Measurements from ENCODE around the gene GPS1.
A peak's percentile ranks its signal among the peaks of the same experiment; 100 is the strongest.

Gene GPS1

DNA sequence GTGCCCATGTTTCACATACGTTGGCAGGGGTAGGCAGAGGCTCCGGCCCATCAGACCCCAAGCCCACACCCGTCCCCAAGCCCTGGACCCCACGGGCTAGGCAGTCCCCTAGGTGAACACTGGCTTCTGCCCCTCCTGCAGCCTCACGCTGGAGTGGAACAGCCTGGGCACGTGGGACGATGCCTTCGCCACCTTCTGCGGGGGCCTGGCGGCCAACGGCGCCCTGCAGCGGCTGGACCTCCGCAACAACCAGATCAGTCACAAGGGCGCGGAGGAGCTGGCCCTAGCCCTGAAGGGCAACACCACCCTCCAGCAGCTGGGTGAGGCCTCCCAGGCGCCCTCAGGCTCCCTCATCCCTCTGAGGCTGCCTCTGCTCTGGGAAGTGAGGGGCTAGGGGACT, 26.8 kb upstream of the GPS1 start:
- Histone ChIP-seq H3K4me1 (ENCODE audit: control insufficient read depth, insufficient read depth, low read length) (peaks cover 15% of the 10 kb centered on the region), H3K27me3 (ENCODE audit: control insufficient read depth, insufficient read depth, low read length) (no peaks in the 10 kb centered on the region), H3K27ac (ENCODE audit: low read depth, low read length) (no peak overlapping the region), H3K36me3 (ENCODE audit: control insufficient read depth, insufficient read depth, low read length) (no peaks in the 10 kb centered on the region), H3K4me3 (ENCODE audit: low read length) (no peak overlapping the region), H3K9ac (ENCODE audit: low read length) (no peak overlapping the region)

DNA sequence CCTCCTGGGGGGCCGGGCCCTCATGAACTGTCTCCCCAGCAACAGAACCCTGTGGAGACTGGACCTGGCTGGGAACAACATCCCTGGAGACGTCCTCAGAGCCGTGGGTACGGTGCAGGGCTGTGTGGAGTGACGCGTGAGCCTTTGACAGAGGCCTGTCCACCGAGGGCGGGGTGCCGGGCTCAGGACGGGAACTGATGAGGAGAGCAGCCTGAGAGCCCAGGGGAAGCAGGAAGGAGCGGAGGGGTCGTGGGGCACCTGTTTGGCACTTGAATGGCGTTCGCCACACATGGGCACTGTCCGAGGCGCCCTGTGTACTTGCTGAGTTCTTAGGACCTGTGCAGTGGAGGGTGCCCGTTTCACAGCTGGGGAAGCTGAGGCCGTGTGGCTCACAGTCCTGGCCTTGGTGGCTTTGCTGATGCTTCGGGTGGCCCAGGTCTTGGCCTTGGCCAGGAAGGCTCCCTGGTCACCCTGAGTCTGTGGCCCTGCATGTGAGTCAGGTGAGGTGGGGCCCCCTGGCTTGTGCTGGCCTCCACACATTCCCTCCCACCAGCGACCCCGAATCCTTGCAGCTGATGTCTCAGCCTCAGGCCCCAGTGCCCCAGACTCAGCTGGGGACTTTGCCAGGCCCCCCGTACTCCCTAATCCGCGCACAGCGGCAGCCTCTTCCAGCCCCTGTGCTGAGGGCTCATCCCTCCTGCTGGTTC, 26.1 kb upstream of the GPS1 start:
- no peaks in the 10 kb centered on the region for H3K36me3 ChIP-seq (ENCODE audit: control insufficient read depth, insufficient read depth, low read length)
- H3K4me1 ChIP-seq (ENCODE audit: control insufficient read depth, insufficient read depth, low read length): peaks cover 19% of the 10 kb centered on the region
- no peak overlapping the region for H3K9ac ChIP-seq (ENCODE audit: low read length)
- H3K27me3 ChIP-seq (ENCODE audit: control insufficient read depth, insufficient read depth, low read length): no peaks in the 10 kb centered on the region
- H3K4me3 ChIP-seq (ENCODE audit: low read length): no peak overlapping the region
- H3K27ac ChIP-seq (ENCODE audit: low read depth, low read length): no peak overlapping the region

DNA sequence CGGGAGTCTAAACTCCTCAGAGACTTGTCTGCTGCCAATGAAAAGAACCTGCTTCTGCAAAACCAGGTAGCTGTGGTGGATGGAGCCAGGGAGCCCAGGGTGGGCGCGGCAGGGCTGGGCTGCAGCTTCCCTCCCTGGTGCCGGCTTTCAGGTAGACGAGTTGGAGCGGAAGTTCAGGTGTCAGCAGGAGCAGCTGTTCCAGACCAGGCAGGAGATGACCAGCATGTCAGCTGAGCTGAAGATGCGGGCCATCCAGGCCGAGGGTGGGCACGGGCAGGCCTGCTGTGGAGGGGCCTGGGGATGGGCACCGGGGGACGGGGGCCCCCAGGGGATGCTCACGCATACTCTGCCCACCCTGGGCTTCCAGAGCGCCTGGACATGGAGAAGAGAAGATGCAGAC, 23.5 kb upstream of the GPS1 start:
- no peak overlapping the region for H3K27ac ChIP-seq (ENCODE audit: low read depth, low read length)
- H3K9ac ChIP-seq (ENCODE audit: low read length): no peak overlapping the region
- H3K4me3 ChIP-seq (ENCODE audit: low read length): no peak overlapping the region
- no peaks in the 10 kb centered on the region for H3K36me3 ChIP-seq (ENCODE audit: control insufficient read depth, insufficient read depth, low read length)
- peaks cover 6% of the 10 kb centered on the region for H3K27me3 ChIP-seq (ENCODE audit: control insufficient read depth, insufficient read depth, low read length)
- peaks cover 8% of the 10 kb centered on the region for H3K4me1 ChIP-seq (ENCODE audit: control insufficient read depth, insufficient read depth, low read length)

DNA sequence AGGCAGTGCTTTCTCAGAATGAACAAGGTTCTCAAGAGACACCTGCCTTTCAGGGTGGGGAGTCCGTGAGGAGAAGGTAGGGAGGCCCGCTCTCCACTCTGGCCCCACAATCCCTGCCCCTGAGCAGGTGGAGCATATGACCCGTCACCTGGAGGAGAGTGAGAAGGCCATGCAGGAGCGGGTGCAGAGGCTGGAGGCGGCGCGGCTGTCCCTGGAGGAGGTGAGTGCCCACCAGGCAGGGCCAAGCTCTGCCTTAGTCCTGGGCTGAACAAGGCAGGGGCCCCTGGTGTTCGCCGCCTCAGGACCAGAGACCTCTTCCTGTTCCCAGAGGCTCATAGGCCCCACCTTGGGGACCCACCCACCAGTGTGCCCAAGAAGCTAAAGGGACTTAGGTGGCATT, 22.7 kb upstream of the GPS1 start:
- peaks cover 6% of the 10 kb centered on the region for H3K27me3 ChIP-seq (ENCODE audit: control insufficient read depth, insufficient read depth, low read length)
- H3K9ac ChIP-seq (ENCODE audit: low read length): no peak overlapping the region
- H3K4me1 ChIP-seq (ENCODE audit: control insufficient read depth, insufficient read depth, low read length): peaks cover 8% of the 10 kb centered on the region
- no peak overlapping the region for H3K4me3 ChIP-seq (ENCODE audit: low read length)
- no peak overlapping the region for H3K27ac ChIP-seq (ENCODE audit: low read depth, low read length)
- no peaks in the 10 kb centered on the region for H3K36me3 ChIP-seq (ENCODE audit: control insufficient read depth, insufficient read depth, low read length)

DNA sequence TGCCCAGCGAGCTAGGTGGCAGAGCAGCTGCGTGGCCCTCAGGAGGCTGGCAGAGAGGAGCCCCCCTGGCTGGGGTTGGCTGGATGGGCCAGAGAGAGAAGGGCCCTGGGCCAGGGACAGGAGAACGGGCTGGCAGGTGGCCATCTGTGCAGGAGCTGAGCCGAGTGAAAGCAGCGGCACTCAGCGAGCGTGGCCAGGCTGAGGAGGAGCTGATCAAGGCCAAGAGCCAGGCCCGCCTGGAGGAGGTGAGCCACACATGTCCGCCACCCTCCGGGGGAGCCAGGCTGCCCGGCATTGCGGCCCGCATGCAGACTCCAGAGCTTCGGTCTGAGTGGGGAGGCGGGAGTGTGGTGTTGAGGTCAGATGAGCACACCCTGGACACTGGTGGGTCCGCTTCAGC, 22.3 kb upstream of the GPS1 start:
- H3K27me3 ChIP-seq (ENCODE audit: control insufficient read depth, insufficient read depth, low read length): peaks cover 6% of the 10 kb centered on the region
- H3K36me3 ChIP-seq (ENCODE audit: control insufficient read depth, insufficient read depth, low read length): no peaks in the 10 kb centered on the region
- no peak overlapping the region for H3K9ac ChIP-seq (ENCODE audit: low read length)
- no peak overlapping the region for H3K27ac ChIP-seq (ENCODE audit: low read depth, low read length)
- peaks cover 4% of the 10 kb centered on the region for H3K4me1 ChIP-seq (ENCODE audit: control insufficient read depth, insufficient read depth, low read length)
- no peak overlapping the region for H3K4me3 ChIP-seq (ENCODE audit: low read length)

DNA sequence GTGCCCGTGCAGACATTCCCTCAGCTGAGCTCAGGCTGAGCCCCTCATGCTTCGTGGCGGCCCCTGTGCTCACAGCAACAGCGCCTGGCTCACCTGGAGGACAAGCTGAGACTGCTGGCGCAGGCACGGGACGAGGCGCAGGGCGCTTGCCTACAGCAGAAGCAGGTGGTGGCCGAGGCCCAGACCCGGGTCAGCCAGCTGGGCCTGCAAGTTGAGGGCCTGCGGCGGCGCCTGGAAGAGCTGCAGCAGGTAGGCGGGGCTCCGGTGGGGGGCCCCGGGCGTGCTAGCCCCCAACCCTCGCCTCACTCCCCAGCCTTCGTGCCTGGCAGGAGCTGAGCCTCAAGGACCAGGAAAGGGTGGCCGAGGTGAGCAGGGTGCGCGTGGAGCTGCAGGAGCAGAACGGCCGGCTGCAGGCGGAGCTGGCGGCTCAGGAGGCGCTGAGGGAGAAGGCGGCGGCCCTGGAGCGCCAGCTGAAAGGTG, 21.7 kb upstream of the GPS1 start:
- no peak overlapping the region for H3K9ac ChIP-seq (ENCODE audit: low read length)
- no peak overlapping the region for H3K27ac ChIP-seq (ENCODE audit: low read depth, low read length)
- peaks cover 4% of the 10 kb centered on the region for H3K4me1 ChIP-seq (ENCODE audit: control insufficient read depth, insufficient read depth, low read length)
- H3K27me3 ChIP-seq (ENCODE audit: control insufficient read depth, insufficient read depth, low read length): peaks cover 6% of the 10 kb centered on the region
- no peaks in the 10 kb centered on the region for H3K36me3 ChIP-seq (ENCODE audit: control insufficient read depth, insufficient read depth, low read length)
- H3K4me3 ChIP-seq (ENCODE audit: low read length): peak overlapping the region; percentile 73

DNA sequence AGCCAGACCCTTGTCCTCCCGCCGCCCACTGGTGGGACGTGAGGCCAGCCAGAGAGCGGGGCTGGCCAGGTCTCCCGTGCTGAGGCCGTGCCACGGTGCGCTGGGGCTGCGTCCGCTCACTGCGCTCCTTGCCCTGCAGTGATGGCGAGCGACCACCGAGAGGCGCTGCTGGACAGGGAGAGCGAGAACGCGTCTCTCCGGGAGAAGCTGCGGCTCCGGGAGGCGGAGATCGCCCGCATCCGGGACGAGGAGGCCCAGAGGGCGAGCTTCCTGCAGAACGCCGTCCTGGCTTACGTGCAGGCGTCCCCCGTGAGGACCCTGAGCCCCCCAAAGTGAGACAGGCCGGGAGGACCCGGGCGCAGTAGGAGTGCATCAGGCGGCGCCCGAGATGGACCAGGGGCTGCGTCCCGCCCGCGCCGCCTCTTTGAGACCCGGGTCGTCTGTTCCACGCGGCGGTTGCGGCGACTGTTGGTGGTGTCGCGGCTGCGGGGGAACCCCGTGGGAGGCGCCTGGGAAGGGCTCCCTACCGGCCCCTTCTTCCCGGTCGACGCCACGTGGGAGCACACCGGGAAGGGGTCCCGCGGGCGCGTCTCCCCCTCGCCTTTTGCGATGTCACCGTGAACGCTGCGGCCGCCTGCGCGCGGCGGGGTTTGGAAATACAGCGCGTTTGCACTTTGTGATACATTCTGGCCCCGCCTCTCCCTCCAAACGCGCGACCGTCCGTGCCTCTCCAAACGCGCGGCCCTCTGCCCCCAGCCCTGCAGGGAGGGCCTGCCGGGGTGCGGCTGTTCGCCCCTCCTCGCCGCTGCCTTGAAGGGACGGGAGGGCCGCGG, 21.0 kb upstream of the GPS1 start:
- Histone ChIP-seq H3K27me3 (ENCODE audit: control insufficient read depth, insufficient read depth, low read length) (peaks cover 6% of the 10 kb centered on the region), H3K9ac (ENCODE audit: low read length) (no peak overlapping the region), H3K4me1 (ENCODE audit: control insufficient read depth, insufficient read depth, low read length) (peaks cover 4% of the 10 kb centered on the region), H3K36me3 (ENCODE audit: control insufficient read depth, insufficient read depth, low read length) (no peaks in the 10 kb centered on the region), H3K27ac (ENCODE audit: low read depth, low read length) (no peak overlapping the region), H3K4me3 (ENCODE audit: low read length) (peak overlapping the region; percentile 73)

DNA sequence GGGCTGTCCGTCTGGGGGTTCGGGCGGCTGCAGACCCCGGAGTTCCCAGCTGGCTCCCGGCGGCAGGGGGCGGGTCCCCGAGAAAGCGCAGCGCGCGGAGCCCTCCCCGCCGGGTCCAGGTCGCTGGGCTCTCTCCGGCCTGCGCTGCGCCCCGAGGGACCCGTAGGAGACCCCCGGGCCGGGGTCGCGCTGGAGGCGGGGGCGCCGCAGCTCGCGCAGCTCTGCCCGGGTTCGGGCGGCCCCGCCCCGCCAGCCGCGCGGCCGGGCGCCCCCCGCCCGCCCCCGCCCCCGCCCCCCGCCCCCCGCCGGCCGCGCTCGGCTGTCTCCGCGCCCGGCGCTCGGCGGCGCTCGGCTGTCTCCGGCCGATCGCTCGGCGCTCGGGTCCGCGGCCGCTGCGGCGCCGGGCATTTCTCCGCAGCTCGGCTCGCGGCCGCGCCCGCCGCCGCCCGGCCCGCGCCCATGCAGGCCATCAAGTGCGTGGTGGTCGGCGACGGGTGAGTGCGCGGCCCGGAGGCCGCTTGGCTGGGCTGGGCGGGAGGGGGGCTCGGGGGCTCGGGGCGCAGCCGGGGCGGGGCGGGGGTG, 20.3 kb upstream of the GPS1 start, which contains the start of gene RAC3:
Gene RAC3, plus strand, starts transcription at position 376 of the 582 bp plus-strand sequence. Its CDS starts 84 bp downstream, at position 460.
- peaks cover 4% of the 10 kb centered on the region for H3K4me1 ChIP-seq (ENCODE audit: control insufficient read depth, insufficient read depth, low read length)
- no peaks in the 10 kb centered on the region for H3K36me3 ChIP-seq (ENCODE audit: control insufficient read depth, insufficient read depth, low read length)
- H3K9ac ChIP-seq (ENCODE audit: low read length): no peak within 1 kb of the TSS
- H3K4me3 ChIP-seq (ENCODE audit: low read length): peak within 1 kb of the TSS; percentile 73
- no peak within 1 kb of the TSS for H3K27ac ChIP-seq (ENCODE audit: low read depth, low read length)
- peaks cover 6% of the 10 kb centered on the region for H3K27me3 ChIP-seq (ENCODE audit: control insufficient read depth, insufficient read depth, low read length)

DNA sequence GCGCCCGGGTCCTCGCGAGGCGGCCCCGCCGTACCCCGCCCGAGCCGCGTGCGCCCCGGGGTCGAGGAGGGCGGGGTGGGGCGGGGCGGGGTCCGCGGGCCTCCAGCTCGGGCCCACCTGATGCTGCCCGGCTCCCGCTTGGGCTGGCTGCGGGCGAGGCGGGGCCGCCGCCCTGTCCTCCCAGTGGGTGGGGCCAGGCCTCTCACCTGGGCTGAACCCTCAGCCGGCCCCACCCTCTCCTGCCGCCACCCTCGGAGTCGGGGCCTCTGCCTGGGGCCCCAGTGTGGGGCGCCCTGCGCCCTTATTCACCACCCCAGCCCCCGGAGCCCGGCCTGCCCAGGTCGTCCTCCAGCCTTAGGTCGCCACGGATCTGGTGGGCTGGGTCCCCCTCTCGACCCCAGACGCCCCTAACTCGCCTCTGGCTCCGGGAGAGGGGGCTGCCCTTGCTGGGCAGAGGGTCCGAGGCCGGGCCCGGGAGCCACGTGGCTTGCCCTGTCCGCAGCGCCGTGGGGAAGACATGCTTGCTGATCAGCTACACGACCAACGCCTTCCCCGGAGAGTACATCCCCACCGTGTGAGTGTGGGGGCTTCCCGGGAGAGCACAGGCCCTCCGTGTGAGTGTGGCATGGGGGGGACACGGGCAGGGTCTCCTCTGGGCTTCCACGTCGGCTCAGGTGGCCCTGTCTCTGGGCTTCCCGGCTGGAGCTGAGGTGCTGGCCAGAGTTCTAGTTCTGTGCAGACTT, 19.6 kb upstream of the GPS1 start:
- Histone ChIP-seq H3K4me3 (ENCODE audit: low read length) (no peak overlapping the region), H3K36me3 (ENCODE audit: control insufficient read depth, insufficient read depth, low read length) (no peaks in the 10 kb centered on the region), H3K27ac (ENCODE audit: low read depth, low read length) (no peak overlapping the region), H3K9ac (ENCODE audit: low read length) (no peak overlapping the region), H3K4me1 (ENCODE audit: control insufficient read depth, insufficient read depth, low read length) (peaks cover 10% of the 10 kb centered on the region), H3K27me3 (ENCODE audit: control insufficient read depth, insufficient read depth, low read length) (peaks cover 6% of the 10 kb centered on the region)

DNA sequence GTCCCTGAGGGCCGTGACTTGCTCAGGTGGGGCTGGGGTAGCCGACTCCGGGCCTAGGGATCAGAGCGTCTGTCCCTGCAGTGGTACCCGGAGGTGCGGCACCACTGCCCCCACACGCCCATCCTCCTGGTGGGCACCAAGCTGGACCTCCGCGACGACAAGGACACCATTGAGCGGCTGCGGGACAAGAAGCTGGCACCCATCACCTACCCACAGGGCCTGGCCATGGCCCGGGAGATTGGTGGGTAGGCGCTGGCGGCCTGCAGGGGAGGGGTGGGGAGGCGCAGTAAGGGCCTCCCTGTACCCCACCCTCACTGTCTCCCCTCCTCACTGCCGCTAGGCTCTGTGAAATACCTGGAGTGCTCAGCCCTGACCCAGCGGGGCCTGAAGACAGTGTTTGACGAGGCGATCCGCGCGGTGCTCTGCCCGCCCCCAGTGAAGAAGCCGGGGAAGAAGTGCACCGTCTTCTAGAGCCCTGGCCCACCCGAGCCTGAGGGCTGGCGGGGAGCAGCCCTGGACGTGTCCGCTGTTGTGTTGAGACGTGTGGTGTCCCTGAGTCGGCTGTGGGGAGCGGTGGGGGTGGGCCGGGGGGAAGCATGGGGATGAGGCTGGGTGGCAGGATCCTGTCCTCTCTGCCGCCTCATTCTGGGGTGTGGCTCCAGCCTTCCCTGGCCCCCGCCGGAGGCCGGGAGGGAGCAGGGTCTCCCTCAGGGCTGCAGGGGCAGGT, 18.2 kb upstream of the GPS1 start:
- H3K27ac ChIP-seq (ENCODE audit: low read depth, low read length): no peak overlapping the region

DNA sequence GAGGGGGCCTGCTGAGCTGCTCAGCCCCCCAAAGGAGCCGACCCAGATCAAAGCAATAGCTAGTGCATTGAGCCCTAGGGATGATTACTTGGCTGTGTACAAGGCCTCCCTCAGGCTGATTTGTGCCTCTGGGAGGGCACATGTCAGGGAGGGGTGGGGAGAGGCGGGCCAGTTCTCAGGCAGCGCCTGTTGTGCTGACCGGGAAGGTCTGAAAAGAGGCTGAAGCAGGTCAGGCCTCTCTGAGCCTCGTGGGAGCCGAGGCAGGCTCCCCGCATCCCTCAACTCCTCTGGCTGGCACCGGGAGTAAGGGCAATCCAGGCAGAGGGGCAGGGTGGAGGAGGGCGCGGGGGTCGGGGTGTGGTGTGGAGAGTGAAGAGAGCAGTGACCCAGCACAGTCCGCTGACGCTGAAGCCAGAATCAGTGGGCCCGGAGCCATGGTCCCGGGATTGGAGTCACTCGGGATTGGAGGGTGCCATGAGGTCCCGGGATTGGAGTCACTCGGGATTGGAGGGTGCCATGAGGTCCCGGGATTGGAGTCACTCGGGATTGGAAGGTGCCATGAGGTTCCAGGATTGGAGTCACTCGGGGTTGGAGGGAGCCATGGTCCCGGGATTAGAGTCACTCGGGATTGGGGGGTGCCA, 17.2 kb upstream of the GPS1 start:
- Histone ChIP-seq H3K27me3 (ENCODE audit: control insufficient read depth, insufficient read depth, low read length) (peaks cover 6% of the 10 kb centered on the region), H3K9ac (ENCODE audit: low read length) (no peak overlapping the region), H3K27ac (ENCODE audit: low read depth, low read length) (no peak overlapping the region), H3K4me1 (ENCODE audit: control insufficient read depth, insufficient read depth, low read length) (peaks cover 12% of the 10 kb centered on the region), H3K4me3 (ENCODE audit: low read length) (no peak overlapping the region), H3K36me3 (ENCODE audit: control insufficient read depth, insufficient read depth, low read length) (no peaks in the 10 kb centered on the region)

More for the DNA sequence above, 18.2 kb upstream of the GPS1 start:
- peaks cover 6% of the 10 kb centered on the region for H3K27me3 ChIP-seq (ENCODE audit: control insufficient read depth, insufficient read depth, low read length)
- H3K4me3 ChIP-seq (ENCODE audit: low read length): no peak overlapping the region
- no peaks in the 10 kb centered on the region for H3K36me3 ChIP-seq (ENCODE audit: control insufficient read depth, insufficient read depth, low read length)
- no peak overlapping the region for H3K9ac ChIP-seq (ENCODE audit: low read length)
- H3K4me1 ChIP-seq (ENCODE audit: control insufficient read depth, insufficient read depth, low read length): peaks cover 12% of the 10 kb centered on the region

All from rectal smooth muscle tissue (tissue), 1 donor.